GM23338 (cell line): ENCODE results near the gene EPHB6. TPM values are rescaled to one million over a fixed set of nuclear protein-coding genes. Genes with fewer than 3 reads are reported as not detected.

Source experiments
- ATAC-seq: fragments of 200-7000 bp; cut with Tn5 transposase; 3 replicates; pipeline ENCODE4 v1.9.1; 2020
- DNase-seq: peaks from one replicate; pipeline ENCODE4 v3.0.0-alpha.2; 2015; ENCODE audit warnings: low spot score
- H2AFZ ChIP-seq: fragments of 200-600 bp; sonication (generic); 2 replicates; pipeline ENCODE4 v1.8.0; 2016; ENCODE audit warnings: antibody characterized with exemption, mild to moderate bottlenecking, moderate library complexity
- H3F3A ChIP-seq: fragments of 200-600 bp; sonication (generic); replicated peaks from 2 replicates; pipeline ENCODE4 v1.8.0; 2017; ENCODE audit warnings: antibody characterized with exemption, mixed run types, low read depth
- H3K27ac ChIP-seq: fragments of 200-600 bp; sonication (generic); 2 replicates; pipeline ENCODE4 v1.6.1; 2016; ENCODE audit warnings: low read depth
- H3K27me3 ChIP-seq: fragments of 200-600 bp; sonication (generic); 2 replicates; pipeline ENCODE4 v1.8.0; 2016; ENCODE audit warnings: mild to moderate bottlenecking, mixed run types, moderate library complexity; ENCODE audit not compliant: insufficient read depth
- H3K36me3 ChIP-seq: fragments of 200-600 bp; sonication (generic); 2 replicates; pipeline ENCODE4 v1.8.0; 2016; ENCODE audit warnings: mild to moderate bottlenecking; ENCODE audit not compliant: insufficient read depth
- H3K4me1 ChIP-seq: fragments of 200-600 bp; sonication (generic); 2 replicates; pipeline ENCODE4 v1.8.0; 2016; ENCODE audit warnings: mild to moderate bottlenecking, moderate library complexity; ENCODE audit not compliant: insufficient read depth
- H3K4me2 ChIP-seq: fragments of 200-600 bp; sonication (generic); 2 replicates; pipeline ENCODE4 v1.7.1; 2017; ENCODE audit warnings: mixed run types
- H3K4me3 ChIP-seq: fragments of 200-600 bp; sonication (generic); 2 replicates; pipeline ENCODE4 v1.6.1; 2016; ENCODE audit warnings: mixed run types
- H3K79me2 ChIP-seq: fragments of 200-600 bp; sonication (generic); replicated peaks from 2 replicates; pipeline ENCODE4 v1.8.0; 2017; ENCODE audit warnings: mild to moderate bottlenecking; ENCODE audit not compliant: insufficient read depth
- H3K9me2 ChIP-seq: fragments of 200-600 bp; sonication (generic); 2 replicates; pipeline ENCODE4 v1.8.0; 2017; ENCODE audit not compliant: insufficient read depth
- H4K20me1 ChIP-seq: fragments of 200-600 bp; sonication (generic); replicated peaks from 2 replicates; pipeline ENCODE4 v1.8.0; 2017; ENCODE audit warnings: mild to moderate bottlenecking; ENCODE audit not compliant: insufficient read depth
- H3K27ac Mint-ChIP-seq: 2 replicates; pipeline ENCODE4 v1.8.0; 2020; ENCODE audit warnings: inconsistent platforms, mild to moderate bottlenecking, moderate library complexity, mixed read lengths
- H3K27me3 Mint-ChIP-seq: 3 replicates; pipeline ENCODE4 v1.8.0; 2022; ENCODE audit warnings: low read depth, mild to moderate bottlenecking, moderate library complexity, mixed read lengths, inconsistent platforms; ENCODE audit not compliant: insufficient read depth, poor library complexity
- H3K36me3 Mint-ChIP-seq: 3 replicates; pipeline ENCODE4 v1.8.0; 2021; ENCODE audit warnings: low read depth, mild to moderate bottlenecking, inconsistent platforms, moderate library complexity, mixed read lengths
- H3K4me1 Mint-ChIP-seq: 3 replicates; pipeline ENCODE4 v1.8.0; 2020; ENCODE audit warnings: mild to moderate bottlenecking, inconsistent platforms, mixed read lengths
- H3K4me3 Mint-ChIP-seq: 3 replicates; pipeline ENCODE4 v1.8.0; 2021; ENCODE audit warnings: moderate library complexity, mild to moderate bottlenecking, inconsistent platforms, mixed read lengths
- H3K9me3 Mint-ChIP-seq: 3 replicates; pipeline ENCODE4 v1.8.0; 2020; ENCODE audit warnings: moderate library complexity, mild to moderate bottlenecking, inconsistent platforms, mixed read lengths
- CREB1 ChIP-seq: fragments of 250-450 bp; sonication (Bioruptor Pico); IDR thresholded peaks from 2 replicates; pipeline ENCODE4 v1.5.0; 2020; ENCODE audit warnings: low read depth, mild to moderate bottlenecking, moderate library complexity
- CTCF ChIP-seq, 2 experiments: fragments of 200-600 bp in 1 of 2; sonication (generic) in 1 of 2; conservative IDR thresholded peaks; 2 replicates each; pipeline versions ENCODE4 v1.5.1 to v1.6.1; 2016 to 2017; ENCODE audit warnings: antibody characterized with exemption in 2 of 2, low read depth in 2 of 2, mild to moderate bottlenecking in 2 of 2, moderate library complexity in 1 of 2
- EZH2phosphoT487 ChIP-seq: fragments of 200-600 bp; sonication (generic); IDR thresholded peaks from one replicate; pipeline ENCODE4 v1.8.1; 2018; ENCODE audit warnings: antibody characterized with exemption; ENCODE audit not compliant: unreplicated experiment
- POLR2AphosphoS5 ChIP-seq: IDR thresholded peaks from 2 replicates; pipeline ENCODE4 v1.6.1; 2016; ENCODE audit warnings: antibody characterized with exemption, low read depth
- ZNF331 ChIP-seq: fragments of 250-450 bp; sonication (Bioruptor Pico); IDR thresholded peaks from 2 replicates; pipeline ENCODE4 v1.5.0; 2020; ENCODE audit warnings: low read depth, mild to moderate bottlenecking, moderate library complexity
- polyA plus RNA-seq: library from polyadenylated mRNA; unstranded; fragments of >200 nt; fragmentation: Nextera tagmentation; extraction: Ambion mirVana; gene quantifications from 2 replicates; pipeline ENCODE4 v1.2.1, GENCODE V29; 2016
- total RNA-seq: library from RNA; depleted of rRNA; stranded (reverse); fragments of >200 nt; shearing (Covaris generic); gene quantifications from 2 replicates; pipeline ENCODE4 v1.2.3, GENCODE V29; 2014

Gene EPHB6
- total and polyA plus RNA-seq, 2 experiments from 2014 or later, result 20.8 to 27.5 TPM

GRCh38 chr7:142879060-142879459 is 24.2 kb downstream of the EPHB6 start:
- no peaks in the 10 kb centered on the region for H3K9me2 ChIP-seq
- Mint-ChIP-seq H3K4me3 (no peak overlapping the region), H3K4me1 (no peaks in the 10 kb centered on the region), H3K36me3 (peaks cover 3% of the 10 kb centered on the region; the same call in 1 of the 3 replicates), H3K27me3 (no peaks in the 10 kb centered on the region), H3K9me3 (peaks cover 3% of the 10 kb centered on the region; the same call in 1 of the 3 replicates), H3K27ac (no peak overlapping the region)
- no peak overlapping the region for H2AFZ ChIP-seq
- no peaks in the 10 kb centered on the region for H3K36me3 ChIP-seq
- no peak for TF ChIP-seq CTCF (conservative IDR thresholded peaks at IDR 0.05; ENCODE audit: low read depth in 2 of 2)
- no peak for TF ChIP-seq POLR2AphosphoS5
- no peak for TF ChIP-seq CREB1 (CRISPR knock-in tag)
- no peak for TF ChIP-seq EZH2phosphoT487
- no peak for TF ChIP-seq ZNF331
- no peak for DNase-seq
- no peaks in the 10 kb centered on the region for H3K27me3 ChIP-seq
- ATAC-seq, result no peak
- no peak overlapping the region for H3K4me3 ChIP-seq
- no peaks in the 10 kb centered on the region for H4K20me1 ChIP-seq
- no peaks in the 10 kb centered on the region for H3K79me2 ChIP-seq
- no peak overlapping the region for H3K4me2 ChIP-seq
- no peaks in the 10 kb centered on the region for H3F3A ChIP-seq
- no peaks in the 10 kb centered on the region for H3K4me1 ChIP-seq
- H3K27ac ChIP-seq, result no peak overlapping the region

- Histone ChIP-seq H3F3A (no peaks in the 10 kb centered on the region), H3K9me2 (no peaks in the 10 kb centered on the region), H3K4me2 (no peak overlapping the region), H4K20me1 (no peaks in the 10 kb centered on the region), H3K4me1 (peaks cover 3% of the 10 kb centered on the region; the same call in 1 of the 2 replicates), H3K27ac (no peak overlapping the region), H3K4me3 (no peak overlapping the region), H3K79me2 (no peaks in the 10 kb centered on the region), H2AFZ (no peak overlapping the region), H3K27me3 (no peaks in the 10 kb centered on the region), H3K36me3 (no peaks in the 10 kb centered on the region)
- Mint-ChIP-seq H3K4me3 (no peak overlapping the region), H3K27me3 (no peaks in the 10 kb centered on the region), H3K4me1 (peaks cover 6% of the 10 kb centered on the region), H3K27ac (no peak overlapping the region), H3K9me3 (no peaks in the 10 kb centered on the region), H3K36me3 (no peaks in the 10 kb centered on the region)
- ATAC-seq, result peak; percentile 81
- TF ChIP-seq POLR2AphosphoS5 (no peak), CTCF (conservative IDR thresholded peaks at IDR 0.05; ENCODE audit: low read depth in 2 of 2) (peak; percentile 77 to 93)
- DNase-seq, result peak; percentile 85
Observed at GRCh38 chr7:142880876-142881505, 26.1 kb downstream of the EPHB6 start.
